Panc1 (cell line): ENCODE measurements around the gene GPR21.

Source experiments
- CTCF ChIP-seq: fragments of 450-650 bp; IDR thresholded peaks from 2 replicates; pipeline ENCODE4 v1.5.1; 2017; ENCODE audit warnings: mild to moderate bottlenecking
- REST ChIP-seq, 2 experiments: IDR thresholded peaks; 2 replicates each; pipeline ENCODE4 v1.6.1; 2011 to 2012; ENCODE audit warnings: low read depth in 2 of 2, control low read depth in 1 of 2, low read length in 1 of 2, mild to moderate bottlenecking in 1 of 2, moderate library complexity in 1 of 2; ENCODE audit not compliant: insufficient read depth in 1 of 2
- TCF7L2 ChIP-seq: IDR thresholded peaks from 2 replicates; pipeline ENCODE4 v1.6.1; 2011; ENCODE audit warnings: mild to moderate bottlenecking, low read depth, low read length, inconsistent platforms

GRCh38 chr9:123081824-123082223 lies 48.4 kb downstream of the GPR21 start:
- TF ChIP-seq CTCF (peak; percentile 48; the same call in 1 of the 2 replicates), REST (IDR thresholded peaks at IDR 0.05; ENCODE audit: insufficient read depth in 1 of 2, low read depth in 2 of 2, low read length in 1 of 2) (no peak), TCF7L2 (no peak)
